Activated gamma-delta T cell treated with anti-CD3 and anti-CD28 coated beads, Interleukin-2, amount 50 U/mL, for 16 hours (primary cell): ENCODE results near the gene OR2Z1.
"Not testable (repeated sequence)": the region's sequence is repeated elsewhere in the genome, so short reads cannot be mapped to it uniquely, and the experiment has no call there.

Experiments used
- DNase-seq: peaks from one replicate; pipeline ENCODE4 v3.0.0-alpha.2; 2020; ENCODE audit warnings: low read depth

The OR2Z1 gene

GRCh38 chr19:8702350-8702749 lies 19.1 kb upstream of the OR2Z1 start:
- peak; percentile 23 for DNase-seq

- no peak for DNase-seq
Observed at GRCh38 chr19:8703223-8703622, 18.2 kb upstream of the OR2Z1 start.

GRCh38 chr19:8705304-8705703 lies 16.1 kb upstream of the OR2Z1 start:
- not testable (repeated sequence) for DNase-seq

- no peak for DNase-seq
Observed at GRCh38 chr19:8705742-8706141, 15.7 kb upstream of the OR2Z1 start.

- DNase-seq: not testable (repeated sequence)
Observed at GRCh38 chr19:8710337-8710736, 11.1 kb upstream of the OR2Z1 start.

- no peak for DNase-seq
Observed at GRCh38 chr19:8722032-8722431, 598 bp downstream of the OR2Z1 start.

GRCh38 chr19:8724276-8724675 lies 2.8 kb downstream of the OR2Z1 start:
- DNase-seq: no peak

- no peak for DNase-seq
Observed at GRCh38 chr19:8731428-8732169, 10.2 kb downstream of the OR2Z1 start.

GRCh38 chr19:8738377-8738776 lies 16.9 kb downstream of the OR2Z1 start:
- no peak for DNase-seq

- not testable (repeated sequence) for DNase-seq
Observed at GRCh38 chr19:8739291-8740065, 18.0 kb downstream of the OR2Z1 start.

- not testable (repeated sequence) for DNase-seq
Observed at GRCh38 chr19:8767257-8767656, 45.8 kb downstream of the OR2Z1 start.

GRCh38 chr19:8769265-8769664 lies 47.8 kb downstream of the OR2Z1 start:
- DNase-seq: not testable (repeated sequence)

- not testable (repeated sequence) for DNase-seq
Observed at GRCh38 chr19:8773587-8773986, 52.2 kb downstream of the OR2Z1 start.
